ENCODE results near the gene KSR1.

DNA sequence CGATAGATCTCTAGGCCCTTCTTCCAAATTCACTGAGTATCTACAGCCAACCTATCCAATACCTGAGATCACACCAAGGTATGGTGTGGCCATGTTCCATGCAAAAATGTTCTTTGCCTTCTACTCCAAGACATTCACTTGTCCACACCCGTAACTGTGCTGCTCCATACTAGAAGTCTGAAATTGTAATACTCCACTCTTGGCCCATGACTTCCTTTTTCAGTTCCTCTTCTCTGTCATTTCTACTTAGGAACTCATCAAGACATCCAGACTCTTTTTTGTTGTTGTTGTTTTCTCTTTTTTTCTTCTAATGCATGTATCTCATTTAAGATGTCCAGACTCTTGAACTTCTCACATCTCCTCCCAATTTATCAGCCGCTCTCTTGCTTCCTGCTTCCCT is 42.5 kb upstream of the KSR1 start:
- TF ChIP-seq ZNF114 (CRISPR knock-in tag; IDR thresholded peaks at IDR 0.05) (no peak), EZH2 (IDR thresholded peaks at IDR 0.05; ENCODE audit: low read depth, unreplicated experiment) (no peak), EZH2phosphoT487 (IDR thresholded peaks at IDR 0.05; ENCODE audit: unreplicated experiment) (no peak)
- TF ChIP-seq, protein P1, sequence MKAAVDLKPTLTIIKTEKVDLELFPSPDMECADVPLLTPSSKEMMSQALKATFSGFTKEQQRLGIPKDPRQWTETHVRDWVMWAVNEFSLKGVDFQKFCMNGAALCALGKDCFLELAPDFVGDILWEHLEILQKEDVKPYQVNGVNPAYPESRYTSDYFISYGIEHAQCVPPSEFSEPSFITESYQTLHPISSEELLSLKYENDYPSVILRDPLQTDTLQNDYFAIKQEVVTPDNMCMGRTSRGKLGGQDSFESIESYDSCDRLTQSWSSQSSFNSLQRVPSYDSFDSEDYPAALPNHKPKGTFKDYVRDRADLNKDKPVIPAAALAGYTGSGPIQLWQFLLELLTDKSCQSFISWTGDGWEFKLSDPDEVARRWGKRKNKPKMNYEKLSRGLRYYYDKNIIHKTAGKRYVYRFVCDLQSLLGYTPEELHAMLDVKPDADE (IDR thresholded peaks at IDR 0.05): no peak
- TF ChIP-seq, protein P2, sequence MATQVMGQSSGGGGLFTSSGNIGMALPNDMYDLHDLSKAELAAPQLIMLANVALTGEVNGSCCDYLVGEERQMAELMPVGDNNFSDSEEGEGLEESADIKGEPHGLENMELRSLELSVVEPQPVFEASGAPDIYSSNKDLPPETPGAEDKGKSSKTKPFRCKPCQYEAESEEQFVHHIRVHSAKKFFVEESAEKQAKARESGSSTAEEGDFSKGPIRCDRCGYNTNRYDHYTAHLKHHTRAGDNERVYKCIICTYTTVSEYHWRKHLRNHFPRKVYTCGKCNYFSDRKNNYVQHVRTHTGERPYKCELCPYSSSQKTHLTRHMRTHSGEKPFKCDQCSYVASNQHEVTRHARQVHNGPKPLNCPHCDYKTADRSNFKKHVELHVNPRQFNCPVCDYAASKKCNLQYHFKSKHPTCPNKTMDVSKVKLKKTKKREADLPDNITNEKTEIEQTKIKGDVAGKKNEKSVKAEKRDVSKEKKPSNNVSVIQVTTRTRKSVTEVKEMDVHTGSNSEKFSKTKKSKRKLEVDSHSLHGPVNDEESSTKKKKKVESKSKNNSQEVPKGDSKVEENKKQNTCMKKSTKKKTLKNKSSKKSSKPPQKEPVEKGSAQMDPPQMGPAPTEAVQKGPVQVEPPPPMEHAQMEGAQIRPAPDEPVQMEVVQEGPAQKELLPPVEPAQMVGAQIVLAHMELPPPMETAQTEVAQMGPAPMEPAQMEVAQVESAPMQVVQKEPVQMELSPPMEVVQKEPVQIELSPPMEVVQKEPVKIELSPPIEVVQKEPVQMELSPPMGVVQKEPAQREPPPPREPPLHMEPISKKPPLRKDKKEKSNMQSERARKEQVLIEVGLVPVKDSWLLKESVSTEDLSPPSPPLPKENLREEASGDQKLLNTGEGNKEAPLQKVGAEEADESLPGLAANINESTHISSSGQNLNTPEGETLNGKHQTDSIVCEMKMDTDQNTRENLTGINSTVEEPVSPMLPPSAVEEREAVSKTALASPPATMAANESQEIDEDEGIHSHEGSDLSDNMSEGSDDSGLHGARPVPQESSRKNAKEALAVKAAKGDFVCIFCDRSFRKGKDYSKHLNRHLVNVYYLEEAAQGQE (IDR thresholded peaks at IDR 0.05; ENCODE audit: unreplicated experiment): no peak
- TF ChIP-seq, protein P3, sequence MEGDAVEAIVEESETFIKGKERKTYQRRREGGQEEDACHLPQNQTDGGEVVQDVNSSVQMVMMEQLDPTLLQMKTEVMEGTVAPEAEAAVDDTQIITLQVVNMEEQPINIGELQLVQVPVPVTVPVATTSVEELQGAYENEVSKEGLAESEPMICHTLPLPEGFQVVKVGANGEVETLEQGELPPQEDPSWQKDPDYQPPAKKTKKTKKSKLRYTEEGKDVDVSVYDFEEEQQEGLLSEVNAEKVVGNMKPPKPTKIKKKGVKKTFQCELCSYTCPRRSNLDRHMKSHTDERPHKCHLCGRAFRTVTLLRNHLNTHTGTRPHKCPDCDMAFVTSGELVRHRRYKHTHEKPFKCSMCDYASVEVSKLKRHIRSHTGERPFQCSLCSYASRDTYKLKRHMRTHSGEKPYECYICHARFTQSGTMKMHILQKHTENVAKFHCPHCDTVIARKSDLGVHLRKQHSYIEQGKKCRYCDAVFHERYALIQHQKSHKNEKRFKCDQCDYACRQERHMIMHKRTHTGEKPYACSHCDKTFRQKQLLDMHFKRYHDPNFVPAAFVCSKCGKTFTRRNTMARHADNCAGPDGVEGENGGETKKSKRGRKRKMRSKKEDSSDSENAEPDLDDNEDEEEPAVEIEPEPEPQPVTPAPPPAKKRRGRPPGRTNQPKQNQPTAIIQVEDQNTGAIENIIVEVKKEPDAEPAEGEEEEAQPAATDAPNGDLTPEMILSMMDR (conservative IDR thresholded peaks at IDR 0.05; ENCODE audit: low read depth in 2 of 2): no peak
